Measurements from ENCODE around the gene EFCAB8. TPM values are rescaled to one million over a fixed set of nuclear protein-coding genes. Genes with fewer than 3 reads are reported as not detected.

Gene EFCAB8
- total RNA-seq, 2 donors from 2014 or later, result not detected

GRCh38 chr20:32879538-32879937, 20.8 kb downstream of the EFCAB8 start:
- TF ChIP-seq CTCF (IDR thresholded peaks at IDR 0.05), result no peak
- DNase-seq (ENCODE audit: low spot score), result no peak
- Histone ChIP-seq H3K4me1 (no peaks in the 10 kb centered on the region), H3K27ac (no peak overlapping the region), H3K9me3 (no peaks in the 10 kb centered on the region), H3K36me3 (no peaks in the 10 kb centered on the region), H3K4me3 (no peak overlapping the region), H3K27me3 (no peaks in the 10 kb centered on the region)

DNA sequence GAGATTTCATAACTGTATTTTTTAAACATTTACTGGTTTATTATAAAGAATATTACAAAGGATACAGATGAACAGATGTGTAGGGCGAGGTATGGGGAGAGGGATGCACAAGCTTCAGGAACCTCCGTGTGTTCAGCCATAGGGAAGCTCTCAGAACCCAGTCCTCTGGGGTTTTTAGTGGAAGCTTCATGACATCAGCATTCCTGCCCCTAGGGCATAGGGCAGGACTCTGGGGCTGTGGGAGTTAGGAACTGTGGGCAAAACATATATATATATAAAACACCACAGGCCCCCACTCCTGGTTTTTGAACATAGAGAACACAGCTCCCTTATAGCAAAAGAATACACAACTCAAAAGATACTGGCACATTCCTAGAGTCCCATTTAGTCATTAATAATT, 21.9 kb downstream of the EFCAB8 start:
- H3K9me3 ChIP-seq, result no peaks in the 10 kb centered on the region
- H3K27ac ChIP-seq, result no peak overlapping the region
- no peak overlapping the region for H3K4me3 ChIP-seq
- DNase-seq (ENCODE audit: low spot score), result no peak
- no peaks in the 10 kb centered on the region for H3K27me3 ChIP-seq
- no peaks in the 10 kb centered on the region for H3K36me3 ChIP-seq
- no peak for TF ChIP-seq CTCF (IDR thresholded peaks at IDR 0.05)
- H3K4me1 ChIP-seq, result no peaks in the 10 kb centered on the region

- no peaks in the 10 kb centered on the region for H3K4me1 ChIP-seq
- H3K4me3 ChIP-seq, result no peak overlapping the region
- no peaks in the 10 kb centered on the region for H3K27me3 ChIP-seq
- no peaks in the 10 kb centered on the region for H3K36me3 ChIP-seq
- no peak for DNase-seq (ENCODE audit: low spot score)
- TF ChIP-seq CTCF (IDR thresholded peaks at IDR 0.05), result no peak
- H3K9me3 ChIP-seq, result no peaks in the 10 kb centered on the region
- H3K27ac ChIP-seq, result no peak overlapping the region
Observed at GRCh38 chr20:32883081-32883480, 24.4 kb downstream of the EFCAB8 start.

DNA sequence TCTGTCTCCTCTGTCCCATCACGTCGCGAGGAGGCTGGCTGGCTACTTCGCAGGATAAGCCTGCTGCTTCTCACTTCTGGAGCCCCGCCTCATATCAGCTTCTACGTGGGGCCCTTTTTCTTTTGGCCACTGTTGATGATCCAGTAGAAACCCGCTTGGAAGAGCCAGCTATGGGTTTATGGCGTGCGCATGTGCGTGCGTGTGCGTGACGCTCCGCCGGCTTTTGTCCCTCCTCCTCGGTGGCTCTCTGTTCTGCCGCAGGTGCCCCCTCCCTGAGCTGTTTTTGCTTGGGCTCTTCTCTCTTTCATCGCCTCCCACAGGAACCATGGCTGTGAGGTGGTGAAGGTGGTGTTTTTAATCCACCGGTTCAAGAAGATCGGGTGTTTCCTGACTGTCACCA, 26.5 kb downstream of the EFCAB8 start:
- DNase-seq (ENCODE audit: low spot score), result no peak
- no peak for TF ChIP-seq CTCF (IDR thresholded peaks at IDR 0.05)
- no peaks in the 10 kb centered on the region for H3K9me3 ChIP-seq
- no peaks in the 10 kb centered on the region for H3K36me3 ChIP-seq
- H3K4me3 ChIP-seq, result no peak overlapping the region
- no peak overlapping the region for H3K27ac ChIP-seq
- no peaks in the 10 kb centered on the region for H3K4me1 ChIP-seq
- no peaks in the 10 kb centered on the region for H3K27me3 ChIP-seq

DNA sequence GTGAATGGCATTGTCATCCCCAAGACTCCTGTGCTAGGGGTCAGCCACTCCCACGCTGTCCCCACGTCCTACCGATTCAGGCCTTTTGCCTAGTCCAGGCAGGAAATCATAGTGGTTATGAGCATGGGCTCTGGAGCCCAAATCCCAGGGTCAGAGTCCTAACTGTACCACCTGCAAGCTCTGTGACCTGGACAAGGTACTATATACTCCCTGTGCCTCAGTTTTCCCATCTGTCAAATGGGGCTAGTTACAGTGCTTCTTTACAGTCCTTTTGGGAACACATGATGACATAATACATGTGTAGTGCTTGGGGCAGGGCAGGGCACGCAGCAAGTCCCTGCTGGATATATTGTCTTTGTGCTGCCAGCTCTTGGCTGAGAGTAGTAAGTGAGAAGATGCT, 27.2 kb downstream of the EFCAB8 start:
- H3K36me3 ChIP-seq, result no peaks in the 10 kb centered on the region
- no peaks in the 10 kb centered on the region for H3K9me3 ChIP-seq
- H3K4me1 ChIP-seq, result no peaks in the 10 kb centered on the region
- no peak overlapping the region for H3K27ac ChIP-seq
- DNase-seq (ENCODE audit: low spot score), result no peak
- no peak for TF ChIP-seq CTCF (IDR thresholded peaks at IDR 0.05)
- no peak overlapping the region for H3K4me3 ChIP-seq
- H3K27me3 ChIP-seq, result no peaks in the 10 kb centered on the region

DNA sequence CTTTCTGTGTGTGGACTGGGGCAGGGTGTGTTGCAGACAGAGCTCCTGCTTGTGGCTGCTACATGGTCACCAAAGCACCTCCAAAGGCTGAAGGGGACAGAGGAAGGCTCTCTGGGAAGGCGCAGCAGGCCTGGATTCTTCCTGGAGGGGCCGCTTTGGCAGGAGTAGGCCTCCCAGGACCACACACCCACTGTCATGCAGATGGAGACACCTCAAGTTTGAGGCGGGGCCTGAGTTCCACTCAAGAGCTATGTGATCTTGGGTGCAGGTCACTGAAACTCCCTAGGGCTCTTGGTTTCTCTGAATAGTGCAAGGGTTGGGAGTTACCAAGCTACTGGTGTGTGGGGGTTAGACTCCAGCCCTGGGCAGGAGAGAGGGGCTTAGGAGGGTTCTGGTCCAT, 27.9 kb downstream of the EFCAB8 start:
- H3K4me1 ChIP-seq, result no peaks in the 10 kb centered on the region
- DNase-seq (ENCODE audit: low spot score), result no peak
- no peaks in the 10 kb centered on the region for H3K36me3 ChIP-seq
- H3K4me3 ChIP-seq, result no peak overlapping the region
- no peak overlapping the region for H3K27ac ChIP-seq
- H3K27me3 ChIP-seq, result no peaks in the 10 kb centered on the region
- H3K9me3 ChIP-seq, result no peaks in the 10 kb centered on the region
- no peak for TF ChIP-seq CTCF (IDR thresholded peaks at IDR 0.05)

Measured in right atrium auricular region (tissue), 2 donors.